Pancreas (tissue), 10 donors: Measurements from ENCODE around the gene ZBTB12. TPM values are rescaled to one million over a fixed set of nuclear protein-coding genes. Genes with fewer than 3 reads are reported as not detected.

ENCODE experiments used
- ATAC-seq, 4 donors: fragments of 200-7000 bp; cut with Tn5 transposase; one replicate each; pipeline versions ENCODE4 v1.8.0 to v1.9.1; 2020; ENCODE audit warnings: mild to moderate bottlenecking in 4 of 4, moderate library complexity in 4 of 4
- DNase-seq, 6 donors: peaks; one replicate each; pipeline ENCODE4 v3.0.0-alpha.2; 2020
- FAIRE-seq: peaks from 2 replicates; lab custom pipeline; 2012; peaks lifted over from hg19 to GRCh38; lab: Jason Lieb, UNC
- H3K27ac ChIP-seq, 4 donors: fragments of 200-600 bp; sonication (generic); 1 replicate in 3 of 4; 2 replicates in 1 of 4; pipeline versions ENCODE4 v1.5.0 to v1.8.0; 2020
- H3K27me3 ChIP-seq, 4 donors: fragments of 200-600 bp; one replicate each; pipeline ENCODE4 v1.8.0; 2021
- H3K36me3 ChIP-seq, 3 donors: fragments of 200-600 bp; sonication (generic) in 1 of 3; one replicate each; pipeline versions ENCODE4 v1.5.0 to v1.8.0; 2020 to 2021
- H3K4me1 ChIP-seq, 3 donors: fragments of 200-600 bp; one replicate each; pipeline ENCODE4 v1.8.0; 2021
- H3K4me3 ChIP-seq, 4 donors: fragments of 200-600 bp; sonication (generic) in 2 of 4; one replicate each; pipeline versions ENCODE4 v1.5.0 to v1.8.0; 2020 to 2021
- H3K9me3 ChIP-seq, 4 donors: fragments of 200-600 bp; one replicate each; pipeline ENCODE4 v1.8.0; 2021
- WGBS, 2 donors: extraction: QIAGEN DNeasy Blood & Tissue Kit; methylation state at CpG; one replicate each; pipeline ENCODE4 v1.1.7; 2013; 5-methylcytosine and 5-hydroxymethylcytosine counted together
- intact Hi-C, 3 donors: fragments of 100-400 bp; cut with DNase I; formaldehyde crosslinking; loops; one replicate each; pipeline versions ENCODE4 v1.11.1 to v1.14.2; 2022
- polyA plus RNA-seq, 2 donors: library from polyadenylated mRNA; stranded (reverse); fragments of 200-250 nt; gene quantifications; one replicate each; pipeline ENCODE4 v1.2.3, GENCODE V29; 2013
- total RNA-seq, 6 donors: library from RNA; stranded (reverse); fragmentation: NEBNext Ultra II Directional in 4 of 6; extraction: Animal tissue kit (Norgen Biotek cat#: 25700) in 4 of 6; gene quantifications; one replicate each; pipeline versions ENCODE4 v1.2.1 to v1.2.4, GENCODE V29; 2021 to 2023
- TF ChIP-seq, protein P1 (sequence below), 4 donors: fragments of 200-600 bp; sonication (generic) in 3 of 4; IDR thresholded peaks; one replicate each; pipeline versions ENCODE4 v1.5.0 to v1.8.0; 2021; ENCODE audit warnings: antibody characterized with exemption in 4 of 4
- donor health status: healthy with polysubstance abuse.
- donor health status: DM: no; HTN: no; CAD: no; lungs with moderate emphysema.
- donor health status: DM: no; HTN: no; CAD: no.
- donor health status: control.
- donor health status: control.
- donor health status: Bipolar disorder and iron deficiency.
- donor health status: DM: yes; HTN: yes; CAD: no.
- donor health status: DM: no; HTN: no; CAD: no.
- donor health status: DM: no; HTN: no; CAD: no.
- donor health status: DM: yes; HTN: yes; CAD: no.

Gene ZBTB12
- total and polyA plus RNA-seq, 8 donors, result 0.60 to 4.5 (median 2.1) TPM

DNA sequence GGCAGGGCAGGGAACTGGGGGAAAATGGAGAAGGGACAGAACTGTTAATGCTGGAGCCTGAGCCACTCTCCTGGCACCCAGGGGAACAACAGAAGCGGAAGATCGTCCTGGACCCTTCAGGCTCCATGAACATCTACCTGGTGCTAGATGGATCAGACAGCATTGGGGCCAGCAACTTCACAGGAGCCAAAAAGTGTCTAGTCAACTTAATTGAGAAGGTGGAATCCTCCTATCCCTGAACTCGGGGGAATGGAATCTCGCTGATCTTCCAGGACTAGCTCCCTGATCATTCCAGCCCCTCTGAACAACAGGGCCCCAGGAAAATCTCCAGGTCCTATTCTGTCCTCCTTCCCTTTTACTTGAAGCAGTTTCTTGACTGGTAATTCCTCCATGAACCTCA, 46.0 kb upstream of the ZBTB12 start:
- Histone ChIP-seq H3K4me3 (no peak overlapping the region), H3K36me3 (peaks cover 0 to 4% (median 3%) of the 10 kb centered on the region in 3 donors), H3K27ac (no peak overlapping the region), H3K4me1 (peaks cover 0 to 9% (median 0%) of the 10 kb centered on the region in 3 donors), H3K9me3 (no peaks in the 10 kb centered on the region), H3K27me3 (no peaks in the 10 kb centered on the region)
- no peak for ATAC-seq
- intact Hi-C loops, result no loop called here
- TF ChIP-seq, protein P1, sequence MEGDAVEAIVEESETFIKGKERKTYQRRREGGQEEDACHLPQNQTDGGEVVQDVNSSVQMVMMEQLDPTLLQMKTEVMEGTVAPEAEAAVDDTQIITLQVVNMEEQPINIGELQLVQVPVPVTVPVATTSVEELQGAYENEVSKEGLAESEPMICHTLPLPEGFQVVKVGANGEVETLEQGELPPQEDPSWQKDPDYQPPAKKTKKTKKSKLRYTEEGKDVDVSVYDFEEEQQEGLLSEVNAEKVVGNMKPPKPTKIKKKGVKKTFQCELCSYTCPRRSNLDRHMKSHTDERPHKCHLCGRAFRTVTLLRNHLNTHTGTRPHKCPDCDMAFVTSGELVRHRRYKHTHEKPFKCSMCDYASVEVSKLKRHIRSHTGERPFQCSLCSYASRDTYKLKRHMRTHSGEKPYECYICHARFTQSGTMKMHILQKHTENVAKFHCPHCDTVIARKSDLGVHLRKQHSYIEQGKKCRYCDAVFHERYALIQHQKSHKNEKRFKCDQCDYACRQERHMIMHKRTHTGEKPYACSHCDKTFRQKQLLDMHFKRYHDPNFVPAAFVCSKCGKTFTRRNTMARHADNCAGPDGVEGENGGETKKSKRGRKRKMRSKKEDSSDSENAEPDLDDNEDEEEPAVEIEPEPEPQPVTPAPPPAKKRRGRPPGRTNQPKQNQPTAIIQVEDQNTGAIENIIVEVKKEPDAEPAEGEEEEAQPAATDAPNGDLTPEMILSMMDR (IDR thresholded peaks at IDR 0.05), result no peak
- FAIRE-seq, result no peak
- WGBS, 2 donors, result 52 to 75% methylated on average over 4 of the region's 4 CpGs
- DNase-seq, result no peak

DNA sequence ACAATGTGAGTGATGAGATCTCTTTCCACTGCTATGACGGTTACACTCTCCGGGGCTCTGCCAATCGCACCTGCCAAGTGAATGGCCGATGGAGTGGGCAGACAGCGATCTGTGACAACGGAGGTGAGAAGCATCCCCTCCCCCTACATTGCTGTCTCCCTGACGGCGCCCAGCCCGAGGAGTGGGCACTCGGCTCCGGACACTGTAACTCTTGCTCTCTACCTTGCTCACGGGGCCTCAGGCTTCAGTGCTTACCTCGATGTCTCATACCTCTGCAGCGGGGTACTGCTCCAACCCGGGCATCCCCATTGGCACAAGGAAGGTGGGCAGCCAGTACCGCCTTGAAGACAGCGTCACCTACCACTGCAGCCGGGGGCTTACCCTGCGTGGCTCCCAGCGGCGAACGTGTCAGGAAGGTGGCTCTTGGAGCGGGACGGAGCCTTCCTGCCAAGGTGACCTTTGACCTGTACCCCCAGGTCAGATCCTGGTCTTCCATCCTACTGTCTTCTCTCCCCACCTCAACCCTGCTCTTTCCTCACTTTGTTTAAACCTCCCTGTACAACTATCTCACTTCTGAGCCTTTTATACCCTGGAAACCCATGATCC, 45.3 kb upstream of the ZBTB12 start:
- intact Hi-C loops, result no loop called here
- no peak for FAIRE-seq
- 68 to 81% methylated on average over 21 to 24 of the region's 24 CpGs for WGBS, 2 donors
- DNase-seq, result no peak
- Histone ChIP-seq H3K36me3 (no peaks in the 10 kb centered on the region), H3K27me3 (no peaks in the 10 kb centered on the region), H3K4me1 (peaks cover 0 to 9% (median 0%) of the 10 kb centered on the region in 3 donors), H3K27ac (peak overlapping the region in 2 of 4 donors; percentile 85), H3K4me3 (peak overlapping the region in 1 of 4 donors; percentile 42), H3K9me3 (no peaks in the 10 kb centered on the region)
- TF ChIP-seq, protein P1 (IDR thresholded peaks at IDR 0.05), result no peak
- ATAC-seq, result no peak

DNA sequence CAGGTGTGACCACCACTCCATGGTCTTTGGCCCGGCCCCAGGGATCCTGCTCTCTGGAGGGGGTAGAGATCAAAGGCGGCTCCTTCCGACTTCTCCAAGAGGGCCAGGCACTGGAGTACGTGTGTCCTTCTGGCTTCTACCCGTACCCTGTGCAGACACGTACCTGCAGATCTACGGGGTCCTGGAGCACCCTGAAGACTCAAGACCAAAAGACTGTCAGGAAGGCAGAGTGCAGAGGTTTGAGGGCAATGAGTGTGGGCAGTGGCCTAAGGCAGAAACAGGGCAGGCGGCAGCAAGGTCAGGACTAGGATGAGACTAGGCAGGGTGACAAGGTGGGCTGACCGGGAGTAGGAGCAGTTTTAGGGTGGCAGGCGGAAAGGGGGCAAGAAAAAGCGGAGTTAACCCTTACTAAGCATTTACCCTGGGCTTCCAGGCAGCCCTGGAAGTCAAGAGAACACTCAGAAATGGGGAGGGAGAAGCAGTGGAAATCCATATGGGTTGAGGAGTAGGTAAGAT, 44.5 kb upstream of the ZBTB12 start:
- Histone ChIP-seq H3K27me3 (no peaks in the 10 kb centered on the region), H3K36me3 (no peaks in the 10 kb centered on the region), H3K9me3 (no peaks in the 10 kb centered on the region), H3K4me1 (peaks cover 0 to 9% (median 0%) of the 10 kb centered on the region in 3 donors), H3K27ac (peak overlapping the region; percentile 51 to 85 (median 70)), H3K4me3 (peak overlapping the region in 2 of 4 donors; percentile 2 to 42)
- 58 to 62% methylated on average over 11 of the region's 11 CpGs for WGBS, 2 donors
- ATAC-seq (peak in 2 of 4 donors; percentile 1 to 7), DNase-seq (no peak), FAIRE-seq (no peak)
- intact Hi-C loops, result no loop called here
- TF ChIP-seq, protein P1 (IDR thresholded peaks at IDR 0.05), result no peak

DNA sequence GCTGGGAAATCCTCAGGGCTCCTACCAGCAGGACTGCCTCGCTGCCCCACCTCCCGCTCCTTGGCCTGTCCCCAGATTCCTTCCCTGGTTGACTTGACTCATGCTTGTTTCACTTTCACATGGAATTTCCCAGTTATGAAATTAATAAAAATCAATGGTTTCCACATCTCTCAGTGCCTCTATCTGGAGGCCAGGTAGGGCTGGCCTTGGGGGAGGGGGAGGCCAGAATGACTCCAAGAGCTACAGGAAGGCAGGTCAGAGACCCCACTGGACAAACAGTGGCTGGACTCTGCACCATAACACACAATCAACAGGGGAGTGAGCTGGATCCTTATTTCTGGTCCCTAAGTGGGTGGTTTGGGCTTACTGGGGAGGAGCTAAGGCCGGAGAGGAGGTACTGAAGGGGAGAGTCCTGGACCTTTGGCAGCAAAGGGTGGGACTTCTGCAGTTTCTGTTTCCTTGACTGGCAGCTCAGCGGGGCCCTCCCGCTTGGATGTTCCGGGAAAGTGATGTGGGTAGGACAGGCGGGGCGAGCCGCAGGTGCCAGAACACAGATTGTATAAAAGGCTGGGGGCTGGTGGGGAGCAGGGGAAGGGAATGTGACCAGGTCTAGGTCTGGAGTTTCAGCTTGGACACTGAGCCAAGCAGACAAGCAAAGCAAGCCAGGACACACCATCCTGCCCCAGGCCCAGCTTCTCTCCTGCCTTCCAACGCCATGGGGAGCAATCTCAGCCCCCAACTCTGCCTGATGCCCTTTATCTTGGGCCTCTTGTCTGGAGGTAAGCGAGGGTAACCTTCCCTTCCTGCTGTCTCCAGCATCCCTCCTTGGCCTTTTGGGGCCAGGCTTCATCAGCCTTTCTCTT, 43.9 kb upstream of the ZBTB12 start, which contains the start of gene CFB:
CFB (plus strand) TSS at position 589 of the 863 bp plus-strand sequence; CDS start at position 716, 127 bp downstream.
- intact Hi-C loops, result no loop called here
- H3K4me3 ChIP-seq, result peak within 1 kb of the TSS in 2 of 4 donors; percentile 2 to 42

More for the DNA sequence above, 43.9 kb upstream of the ZBTB12 start, which contains the start of gene CFB:
- H3K9me3 ChIP-seq, result no peaks in the 10 kb centered on the region
- ATAC-seq (peak; percentile 79 to 91 (median 86)), FAIRE-seq (no peak), DNase-seq (peak; percentile 69 to 87 (median 77))
- 37 to 39% methylated on average over 11 of the region's 11 CpGs for WGBS, 2 donors
- H3K36me3 ChIP-seq, result no peaks in the 10 kb centered on the region
- TF ChIP-seq, protein P1 (IDR thresholded peaks at IDR 0.05), result no peak
- peaks cover 0 to 9% (median 0%) of the 10 kb centered on the region in 3 donors for H3K4me1 ChIP-seq
- no peaks in the 10 kb centered on the region for H3K27me3 ChIP-seq
- peak within 1 kb of the TSS; percentile 51 to 85 (median 70) for H3K27ac ChIP-seq
